ENCODE results near the gene METTL16.

The METTL16 gene

GRCh38 chr17:2547176-2547575 is 35.5 kb upstream of the METTL16 start (continued):
- TF ChIP-seq TCF4 (CRISPR knock-in tag; IDR thresholded peaks at IDR 0.05; ENCODE audit: borderline replicate concordance) (no peak), ZC3H10 (CRISPR knock-in tag; IDR thresholded peaks at IDR 0.05) (no peak)

DNA sequence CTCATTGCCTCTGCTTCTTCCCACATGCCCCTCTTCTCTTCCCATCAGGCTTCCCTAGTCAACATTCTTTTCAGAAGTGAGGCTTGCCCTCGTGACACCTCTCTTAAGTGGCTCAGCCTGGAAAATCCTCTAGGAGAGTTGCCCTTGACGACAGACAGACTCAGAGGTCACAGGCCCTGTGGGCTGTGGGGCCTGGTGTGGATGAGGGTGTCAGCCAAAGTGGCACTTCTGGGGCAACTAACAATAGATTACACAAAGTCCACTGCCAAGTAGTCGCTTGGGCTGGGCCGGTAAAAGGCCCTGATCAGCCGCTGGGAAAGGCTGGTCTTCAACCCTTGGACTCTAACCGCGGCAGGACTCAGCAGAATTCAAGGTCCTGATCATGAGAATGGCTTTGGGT is 33.7 kb upstream of the METTL16 start:
- TF ChIP-seq ZNF70 (CRISPR knock-in tag; IDR thresholded peaks at IDR 0.05) (no peak), BACH2 (CRISPR knock-in tag; IDR thresholded peaks at IDR 0.05; ENCODE audit: borderline replicate concordance) (no peak), TCF4 (CRISPR knock-in tag; IDR thresholded peaks at IDR 0.05; ENCODE audit: borderline replicate concordance) (no peak), TSHZ2 (CRISPR knock-in tag; IDR thresholded peaks at IDR 0.05) (no peak), ZNF565 (CRISPR knock-in tag; conservative IDR thresholded peaks at IDR 0.05; ENCODE audit: low read depth) (no peak), CSRNP3 (CRISPR knock-in tag; IDR thresholded peaks at IDR 0.05) (no peak), CSDC2 (CRISPR knock-in tag; IDR thresholded peaks at IDR 0.05) (no peak), POU6F1 (CRISPR knock-in tag; IDR thresholded peaks at IDR 0.05; ENCODE audit: borderline replicate concordance, low read depth) (no peak), ARNTL (CRISPR knock-in tag; IDR thresholded peaks at IDR 0.05; ENCODE audit: borderline replicate concordance, low read depth) (no peak), TOX (CRISPR knock-in tag; IDR thresholded peaks at IDR 0.05; ENCODE audit: borderline replicate concordance) (no peak), OSR1 (CRISPR knock-in tag; IDR thresholded peaks at IDR 0.05) (no peak), SNAI2 (CRISPR knock-in tag; IDR thresholded peaks at IDR 0.05) (no peak), ZFP30 (CRISPR knock-in tag; IDR thresholded peaks at IDR 0.05) (no peak), ZNF8 (CRISPR knock-in tag; IDR thresholded peaks at IDR 0.05) (no peak), PPARA (CRISPR knock-in tag; IDR thresholded peaks at IDR 0.05; ENCODE audit: borderline replicate concordance) (no peak), ZC3H10 (CRISPR knock-in tag; IDR thresholded peaks at IDR 0.05) (no peak), GLIS3 (CRISPR knock-in tag; IDR thresholded peaks at IDR 0.05) (no peak), ESRRG (CRISPR knock-in tag; IDR thresholded peaks at IDR 0.05) (no peak)
- TF ChIP-seq, protein P1, sequence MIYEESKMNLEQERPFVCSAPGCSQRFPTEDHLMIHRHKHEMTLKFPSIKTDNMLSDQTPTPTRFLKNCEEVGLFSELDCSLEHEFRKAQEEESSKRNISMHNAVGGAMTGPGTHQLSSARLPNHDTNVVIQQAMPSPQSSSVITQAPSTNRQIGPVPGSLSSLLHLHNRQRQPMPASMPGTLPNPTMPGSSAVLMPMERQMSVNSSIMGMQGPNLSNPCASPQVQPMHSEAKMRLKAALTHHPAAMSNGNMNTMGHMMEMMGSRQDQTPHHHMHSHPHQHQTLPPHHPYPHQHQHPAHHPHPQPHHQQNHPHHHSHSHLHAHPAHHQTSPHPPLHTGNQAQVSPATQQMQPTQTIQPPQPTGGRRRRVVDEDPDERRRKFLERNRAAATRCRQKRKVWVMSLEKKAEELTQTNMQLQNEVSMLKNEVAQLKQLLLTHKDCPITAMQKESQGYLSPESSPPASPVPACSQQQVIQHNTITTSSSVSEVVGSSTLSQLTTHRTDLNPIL (CRISPR knock-in tag; IDR thresholded peaks at IDR 0.05; ENCODE audit: low read depth): no peak
- TF ChIP-seq, protein P2, sequence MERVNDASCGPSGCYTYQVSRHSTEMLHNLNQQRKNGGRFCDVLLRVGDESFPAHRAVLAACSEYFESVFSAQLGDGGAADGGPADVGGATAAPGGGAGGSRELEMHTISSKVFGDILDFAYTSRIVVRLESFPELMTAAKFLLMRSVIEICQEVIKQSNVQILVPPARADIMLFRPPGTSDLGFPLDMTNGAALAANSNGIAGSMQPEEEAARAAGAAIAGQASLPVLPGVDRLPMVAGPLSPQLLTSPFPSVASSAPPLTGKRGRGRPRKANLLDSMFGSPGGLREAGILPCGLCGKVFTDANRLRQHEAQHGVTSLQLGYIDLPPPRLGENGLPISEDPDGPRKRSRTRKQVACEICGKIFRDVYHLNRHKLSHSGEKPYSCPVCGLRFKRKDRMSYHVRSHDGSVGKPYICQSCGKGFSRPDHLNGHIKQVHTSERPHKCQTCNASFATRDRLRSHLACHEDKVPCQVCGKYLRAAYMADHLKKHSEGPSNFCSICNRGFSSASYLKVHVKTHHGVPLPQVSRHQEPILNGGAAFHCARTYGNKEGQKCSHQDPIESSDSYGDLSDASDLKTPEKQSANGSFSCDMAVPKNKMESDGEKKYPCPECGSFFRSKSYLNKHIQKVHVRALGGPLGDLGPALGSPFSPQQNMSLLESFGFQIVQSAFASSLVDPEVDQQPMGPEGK (CRISPR knock-in tag; IDR thresholded peaks at IDR 0.05; ENCODE audit: borderline replicate concordance): no peak
- ATAC-seq: no peak

- TF ChIP-seq TCF4 (CRISPR knock-in tag; IDR thresholded peaks at IDR 0.05; ENCODE audit: borderline replicate concordance) (no peak), ZC3H10 (CRISPR knock-in tag; IDR thresholded peaks at IDR 0.05) (no peak), ZNF70 (CRISPR knock-in tag; IDR thresholded peaks at IDR 0.05) (no peak), TOX (CRISPR knock-in tag; IDR thresholded peaks at IDR 0.05; ENCODE audit: borderline replicate concordance) (no peak), ISL1 (CRISPR knock-in tag; IDR thresholded peaks at IDR 0.05) (no peak), POU6F1 (CRISPR knock-in tag; IDR thresholded peaks at IDR 0.05; ENCODE audit: borderline replicate concordance, low read depth) (no peak), TSHZ2 (CRISPR knock-in tag; IDR thresholded peaks at IDR 0.05) (no peak), ZFP3 (CRISPR knock-in tag; IDR thresholded peaks at IDR 0.05) (no peak), GLIS3 (CRISPR knock-in tag; IDR thresholded peaks at IDR 0.05) (no peak)
- ATAC-seq: no peak
Observed at GRCh38 chr17:2542456-2542855, 30.8 kb upstream of the METTL16 start.
